Measurements from ENCODE around the gene SCGN.
"Not testable (repeated sequence)": the region's sequence is repeated elsewhere in the genome, so short reads cannot be mapped to it uniquely, and the experiment has no call there.

Gene SCGN

GRCh38 chr6:25732468-25733198, 80.6 kb downstream of the SCGN start:
- DNase-seq: no peak

GRCh38 chr6:25735261-25735660, 83.2 kb downstream of the SCGN start:
- DNase-seq: no peak

GRCh38 chr6:25743868-25744267, 91.9 kb downstream of the SCGN start:
- no peak for DNase-seq

GRCh38 chr6:25745836-25746235, 93.8 kb downstream of the SCGN start:
- no peak for DNase-seq

GRCh38 chr6:25746968-25747367, 95.0 kb downstream of the SCGN start:
- no peak for DNase-seq

GRCh38 chr6:25747477-25747876, 95.5 kb downstream of the SCGN start:
- DNase-seq: no peak

- DNase-seq: no peak
Measured at GRCh38 chr6:25748049-25748448, 96.0 kb downstream of the SCGN start.

GRCh38 chr6:25748601-25749517, 96.8 kb downstream of the SCGN start:
- DNase-seq: not testable (repeated sequence)

- DNase-seq: no peak
Measured at GRCh38 chr6:25749837-25750236, 97.8 kb downstream of the SCGN start.

GRCh38 chr6:25750906-25751305, 98.9 kb downstream of the SCGN start:
- no peak for DNase-seq
